Measurements from ENCODE around the gene CAPN3. TPM values are rescaled to one million over a fixed set of nuclear protein-coding genes. Genes with fewer than 3 reads are reported as not detected.

Gene CAPN3
- total and polyA plus RNA-seq, 5 donors, result 6.8 to 11.4 (median 7.6) TPM

GRCh38 chr15:42411884-42412283, 52.6 kb downstream of the CAPN3 start:
- intact Hi-C loops (cut with DNase I), result no loop called here
- ATAC-seq, result no peak
- no peak overlapping the region for H3K4me3 ChIP-seq (ENCODE audit: low read length)
- H3K27ac ChIP-seq (ENCODE audit: low read length), result no peak overlapping the region
- DNase-seq, result no peak
- 95% methylated on average over 7 of the region's 7 CpGs for WGBS
- H3K27me3 ChIP-seq (ENCODE audit: control insufficient read depth, insufficient read depth), result no peaks in the 10 kb centered on the region
- H3K9me3 ChIP-seq (ENCODE audit: control insufficient read depth, low read length), result no peaks in the 10 kb centered on the region
- H3K4me1 ChIP-seq (ENCODE audit: control insufficient read depth, insufficient read depth, low read length), result no peaks in the 10 kb centered on the region

GRCh38 chr15:42413920-42414319, 54.6 kb downstream of the CAPN3 start:
- H3K4me1 ChIP-seq (ENCODE audit: control insufficient read depth, insufficient read depth, low read length), result no peaks in the 10 kb centered on the region
- no peak overlapping the region for H3K4me3 ChIP-seq (ENCODE audit: low read length)
- no peak overlapping the region for H3K27ac ChIP-seq (ENCODE audit: low read length)
- H3K27me3 ChIP-seq (ENCODE audit: control insufficient read depth, insufficient read depth), result no peaks in the 10 kb centered on the region
- no peaks in the 10 kb centered on the region for H3K9me3 ChIP-seq (ENCODE audit: control insufficient read depth, low read length)
- no peak for DNase-seq
- no peak for ATAC-seq
- 39% methylated on average over 2 of the region's 2 CpGs for WGBS
- intact Hi-C loops (cut with DNase I), result no loop called here

- Histone ChIP-seq H3K9me3 (ENCODE audit: control insufficient read depth, low read length) (no peaks in the 10 kb centered on the region), H3K4me3 (ENCODE audit: low read length) (no peak overlapping the region), H3K4me1 (ENCODE audit: control insufficient read depth, insufficient read depth, low read length) (no peaks in the 10 kb centered on the region), H3K27ac (ENCODE audit: low read length) (no peak overlapping the region), H3K27me3 (ENCODE audit: control insufficient read depth, insufficient read depth) (no peaks in the 10 kb centered on the region)
- 88% methylated on average over 7 of the region's 7 CpGs for WGBS
- intact Hi-C loops (cut with DNase I), result no loop called here
- DNase-seq (no peak), ATAC-seq (no peak)
These were observed 60.1 kb downstream of the CAPN3 start for GRCh38 chr15:42419369-42419768.

- H3K4me3 ChIP-seq (ENCODE audit: low read length), result no peak overlapping the region
- no peaks in the 10 kb centered on the region for H3K4me1 ChIP-seq (ENCODE audit: control insufficient read depth, insufficient read depth, low read length)
- intact Hi-C loops (cut with DNase I), result no loop called here
- no peaks in the 10 kb centered on the region for H3K9me3 ChIP-seq (ENCODE audit: control insufficient read depth, low read length)
- no peak for DNase-seq
- H3K27ac ChIP-seq (ENCODE audit: low read length), result no peak overlapping the region
- ATAC-seq, result no peak
- WGBS, result 78% methylated on average over 2 of the region's 2 CpGs
- no peaks in the 10 kb centered on the region for H3K27me3 ChIP-seq (ENCODE audit: control insufficient read depth, insufficient read depth)
These were observed 62.1 kb downstream of the CAPN3 start for GRCh38 chr15:42421376-42421775.

- intact Hi-C loops (cut with DNase I), result no loop called here
- H3K27ac ChIP-seq (ENCODE audit: low read length), result peak overlapping the region; percentile 34
- DNase-seq (no peak), ATAC-seq (peak in 1 of 2 donors; percentile 67)
- no peaks in the 10 kb centered on the region for H3K9me3 ChIP-seq (ENCODE audit: control insufficient read depth, low read length)
- no peaks in the 10 kb centered on the region for H3K27me3 ChIP-seq (ENCODE audit: control insufficient read depth, insufficient read depth)
- WGBS, result 71% methylated on average over 7 of the region's 7 CpGs
- H3K4me3 ChIP-seq (ENCODE audit: low read length), result no peak overlapping the region
- H3K4me1 ChIP-seq (ENCODE audit: control insufficient read depth, insufficient read depth, low read length), result no peaks in the 10 kb centered on the region
These were observed 68.3 kb downstream of the CAPN3 start for GRCh38 chr15:42427429-42428223.

GRCh38 chr15:42444415-42445063, 85.2 kb downstream of the CAPN3 start:
- intact Hi-C loops (cut with DNase I), result no loop called here
- Histone ChIP-seq H3K4me3 (ENCODE audit: low read length) (no peak overlapping the region), H3K27ac (ENCODE audit: low read length) (no peak overlapping the region), H3K27me3 (ENCODE audit: control insufficient read depth, insufficient read depth) (no peaks in the 10 kb centered on the region), H3K9me3 (ENCODE audit: control insufficient read depth, low read length) (no peaks in the 10 kb centered on the region), H3K4me1 (ENCODE audit: control insufficient read depth, insufficient read depth, low read length) (no peaks in the 10 kb centered on the region)
- DNase-seq (no peak), ATAC-seq (no peak)
- WGBS, result 84% methylated on average over 5 of the region's 5 CpGs

GRCh38 chr15:42445551-42445950, 86.2 kb downstream of the CAPN3 start:
- Histone ChIP-seq H3K9me3 (ENCODE audit: control insufficient read depth, low read length) (no peaks in the 10 kb centered on the region), H3K4me1 (ENCODE audit: control insufficient read depth, insufficient read depth, low read length) (no peaks in the 10 kb centered on the region), H3K4me3 (ENCODE audit: low read length) (no peak overlapping the region), H3K27ac (ENCODE audit: low read length) (no peak overlapping the region), H3K27me3 (ENCODE audit: control insufficient read depth, insufficient read depth) (no peaks in the 10 kb centered on the region)
- ATAC-seq (no peak), DNase-seq (no peak)
- intact Hi-C loops (cut with DNase I), result no loop called here

- WGBS, result 71% methylated on average over 2 of the region's 2 CpGs
- H3K27me3 ChIP-seq (ENCODE audit: control insufficient read depth, insufficient read depth), result no peaks in the 10 kb centered on the region
- no peaks in the 10 kb centered on the region for H3K4me1 ChIP-seq (ENCODE audit: control insufficient read depth, insufficient read depth, low read length)
- intact Hi-C loops (cut with DNase I), result no loop called here
- H3K4me3 ChIP-seq (ENCODE audit: low read length), result peak overlapping the region; percentile 35
- ATAC-seq (no peak), DNase-seq (no peak)
- no peak overlapping the region for H3K27ac ChIP-seq (ENCODE audit: low read length)
- H3K9me3 ChIP-seq (ENCODE audit: control insufficient read depth, low read length), result no peaks in the 10 kb centered on the region
These were observed 88.3 kb downstream of the CAPN3 start for GRCh38 chr15:42447599-42447998.

GRCh38 chr15:42448281-42448680, 89.0 kb downstream of the CAPN3 start:
- DNase-seq, result no peak
- H3K4me1 ChIP-seq (ENCODE audit: control insufficient read depth, insufficient read depth, low read length), result no peaks in the 10 kb centered on the region
- ATAC-seq, result no peak
- WGBS, result 94% methylated on average over 6 of the region's 6 CpGs
- peak overlapping the region; percentile 38 for H3K27ac ChIP-seq (ENCODE audit: low read length)
- H3K9me3 ChIP-seq (ENCODE audit: control insufficient read depth, low read length), result no peaks in the 10 kb centered on the region
- H3K4me3 ChIP-seq (ENCODE audit: low read length), result no peak overlapping the region
- intact Hi-C loops (cut with DNase I), result no loop called here
- no peaks in the 10 kb centered on the region for H3K27me3 ChIP-seq (ENCODE audit: control insufficient read depth, insufficient read depth)

- Histone ChIP-seq H3K4me3 (ENCODE audit: low read length) (peak overlapping the region; percentile 36), H3K4me1 (ENCODE audit: control insufficient read depth, insufficient read depth, low read length) (peaks cover 3% of the 10 kb centered on the region), H3K27me3 (ENCODE audit: control insufficient read depth, insufficient read depth) (no peaks in the 10 kb centered on the region), H3K9me3 (ENCODE audit: control insufficient read depth, low read length) (no peaks in the 10 kb centered on the region), H3K27ac (ENCODE audit: low read length) (peak overlapping the region; percentile 25)
- DNase-seq (no peak), ATAC-seq (no peak)
- 68% methylated on average over 13 of the region's 13 CpGs for WGBS
- intact Hi-C loops (cut with DNase I), result loop anchor here in 1 of 4 donors (10.0 kb wide), 1 partner anchor 45 kb away; no protein-coding TSS in a partner anchor
These were observed 90.6 kb downstream of the CAPN3 start for GRCh38 chr15:42449770-42450424.

- DNase-seq (no peak), ATAC-seq (no peak)
- Histone ChIP-seq H3K4me1 (ENCODE audit: control insufficient read depth, insufficient read depth, low read length) (peaks cover 3% of the 10 kb centered on the region), H3K27ac (ENCODE audit: low read length) (no peak overlapping the region), H3K9me3 (ENCODE audit: control insufficient read depth, low read length) (no peaks in the 10 kb centered on the region), H3K27me3 (ENCODE audit: control insufficient read depth, insufficient read depth) (no peaks in the 10 kb centered on the region), H3K4me3 (ENCODE audit: low read length) (no peak overlapping the region)
- intact Hi-C loops (cut with DNase I), result loop anchor here in 1 of 4 donors (10.0 kb wide), 1 partner anchor 46 kb away; no protein-coding TSS in a partner anchor
- WGBS, result 89% methylated on average over 4 of the region's 4 CpGs
These were observed 91.1 kb downstream of the CAPN3 start for GRCh38 chr15:42450425-42450790.
